H1 (cell line): Measurements from ENCODE around the gene ADGRL3. TPM values are rescaled to one million over a fixed set of nuclear protein-coding genes. Genes with fewer than 3 reads are reported as not detected.

Experiments used
- CTCF ChIA-PET: fragments of 300-600 bp; sonication (Branson Sonifier 250); formaldehyde crosslinking; loops from one replicate; lab custom pipeline; 2021; ENCODE audit not compliant: partially characterized antibody; lab: Charles Lee
- POLR2A ChIA-PET: fragments of 300-600 bp; sonication (Branson Sonifier 250); formaldehyde crosslinking; loops from one replicate; lab custom pipeline; 2021; ENCODE audit warnings: inconsistent platforms; ENCODE audit not compliant: partially characterized antibody; lab: Charles Lee
- DNase-seq, 2 experiments: peaks; one replicate each; pipeline versions ENCODE4 v3.0.0 to v3.0.0-alpha.2; 2010 to 2022; ENCODE audit warnings: low spot score in 2 of 2, low read depth in 1 of 2, mixed read lengths in 1 of 2
- FAIRE-seq: peaks from 2 replicates; lab custom pipeline; 2011; peaks lifted over from hg19 to GRCh38; lab: Jason Lieb, UNC
- H2AFZ ChIP-seq: 2 replicates; pipeline ENCODE4 v1.8.1; 2012; ENCODE audit warnings: low read length, inconsistent platforms
- H2AK5ac ChIP-seq: 2 replicates; pipeline ENCODE4 v1.6.1; 2013; ENCODE audit warnings: low read depth, low read length
- H2BK120ac ChIP-seq: replicated peaks from 2 replicates; pipeline ENCODE3; 2013; ENCODE audit warnings: low read depth, low read length, inconsistent platforms
- H2BK12ac ChIP-seq: 2 replicates; pipeline ENCODE4 v1.6.1; 2013; ENCODE audit warnings: low read depth, low read length
- H2BK15ac ChIP-seq: 2 replicates; pipeline ENCODE4 v1.6.1; 2013; ENCODE audit warnings: low read length
- H2BK20ac ChIP-seq: 2 replicates; pipeline ENCODE4 v1.6.1; 2013; ENCODE audit warnings: low read length
- H2BK5ac ChIP-seq: 2 replicates; pipeline ENCODE4 v1.6.1; 2013; ENCODE audit warnings: low read depth, low read length
- H3K14ac ChIP-seq: 2 replicates; pipeline ENCODE4 v1.6.1; 2013; ENCODE audit warnings: inconsistent platforms; ENCODE audit not compliant: insufficient read length
- H3K18ac ChIP-seq: 2 replicates; pipeline ENCODE4 v1.6.1; 2013; ENCODE audit warnings: low read length; ENCODE audit errors: extremely low read depth
- H3K23ac ChIP-seq: 2 replicates; pipeline ENCODE4 v1.6.1; 2013; ENCODE audit warnings: inconsistent platforms; ENCODE audit not compliant: insufficient read length
- H3K23me2 ChIP-seq: 2 replicates; pipeline ENCODE4 v1.6.1; 2013; ENCODE audit warnings: low read depth, low read length
- H3K27ac ChIP-seq: 2 replicates; pipeline ENCODE4 v1.6.1; 2011; ENCODE audit warnings: low read depth, low read length, inconsistent platforms
- H3K27me3 ChIP-seq, 4 experiments: replicated peaks in 1 of 4; 1 replicate in 1 of 4; 2 replicates in 3 of 4; pipeline versions ENCODE4 v1.6.1 to v1.8.1; 2011 to 2013; ENCODE audit warnings: low read length in 3 of 4, mild to moderate bottlenecking in 3 of 4, inconsistent platforms in 2 of 4, mixed read lengths in 2 of 4, moderate library complexity in 1 of 4; ENCODE audit not compliant: control insufficient read depth in 3 of 4, insufficient read depth in 3 of 4; ENCODE audit errors: extremely low read depth in 1 of 4
- H3K36me3 ChIP-seq, 4 experiments: 2 replicates each; pipeline versions ENCODE4 v1.6.1 to v1.8.1; 2011 to 2013; ENCODE audit warnings: mild to moderate bottlenecking in 4 of 4, low read length in 3 of 4, moderate library complexity in 2 of 4, control low read depth in 1 of 4, inconsistent platforms in 1 of 4; ENCODE audit not compliant: insufficient read depth in 4 of 4, control insufficient read depth in 2 of 4
- H3K4ac ChIP-seq: replicated peaks from 2 replicates; pipeline ENCODE3; 2013; ENCODE audit warnings: low read length, low read depth, mixed read lengths, inconsistent platforms; ENCODE audit not compliant: insufficient read length
- H3K4me1 ChIP-seq, 4 experiments: replicated peaks in 1 of 4; 1 replicate in 1 of 4; 2 replicates in 3 of 4; pipeline versions ENCODE4 v1.6.1 to v1.8.1; 2011 to 2013; ENCODE audit warnings: low read length in 3 of 4, inconsistent platforms in 2 of 4, mixed read lengths in 1 of 4; ENCODE audit not compliant: insufficient read depth in 4 of 4, control insufficient read depth in 3 of 4
- H3K4me2 ChIP-seq, 2 experiments: 2 replicates each; pipeline versions ENCODE4 v1.6.1 to v1.8.1; 2011 to 2013; ENCODE audit warnings: low read depth in 2 of 2, low read length in 2 of 2, control low read depth in 1 of 2, inconsistent platforms in 1 of 2, mild to moderate bottlenecking in 1 of 2; ENCODE audit not compliant: insufficient read depth in 1 of 2
- H3K4me3 ChIP-seq, 4 experiments: fragments of 200-600, 300-600 bp in 1 of 4; sonication (generic), shearing (Covaris generic), sonication (Bioruptor Twin) in 1 of 4; 2 replicates each; pipeline versions ENCODE4 v1.5.1 to v1.8.1; 2011 to 2016; ENCODE audit warnings: low read length in 4 of 4, low read depth in 3 of 4, control low read depth in 2 of 4, inconsistent platforms in 2 of 4, mild to moderate bottlenecking in 2 of 4, mixed read lengths in 1 of 4, moderate library complexity in 1 of 4; ENCODE audit not compliant: insufficient read depth in 2 of 4; ENCODE audit errors: extremely low read depth in 1 of 4
- H3K56ac ChIP-seq: replicated peaks from 2 replicates; pipeline ENCODE3; 2013; ENCODE audit warnings: low read depth, mild to moderate bottlenecking, mixed read lengths, low read length, inconsistent platforms; ENCODE audit not compliant: insufficient read length
- H3K79me1 ChIP-seq: 2 replicates; pipeline ENCODE4 v1.6.1; 2013; ENCODE audit warnings: low read depth, low read length, control low read depth
- H3K79me2 ChIP-seq, 2 experiments: 2 replicates each; pipeline versions ENCODE4 v1.6.1 to v1.8.1; 2012 to 2013; ENCODE audit warnings: low read length in 2 of 2, mild to moderate bottlenecking in 2 of 2, inconsistent platforms in 1 of 2; ENCODE audit not compliant: insufficient read depth in 2 of 2, control insufficient read depth in 1 of 2
- H3K9ac ChIP-seq, 4 experiments: replicated peaks in 1 of 4; 1 replicate in 1 of 4; 2 replicates in 3 of 4; pipeline versions ENCODE4 v1.6.1 to v1.8.1; 2011 to 2013; ENCODE audit warnings: low read depth in 3 of 4, low read length in 3 of 4, control low read depth in 2 of 4, mild to moderate bottlenecking in 2 of 4, moderate library complexity in 2 of 4, inconsistent platforms in 1 of 4; ENCODE audit errors: extremely low read depth in 1 of 4
- H3K9me3 ChIP-seq, 2 experiments: 2 replicates each; pipeline versions ENCODE4 v1.6.1 to v1.8.1; 2012 to 2013; ENCODE audit warnings: mild to moderate bottlenecking in 2 of 2, moderate library complexity in 2 of 2, control low read depth in 1 of 2, inconsistent platforms in 1 of 2, low read depth in 1 of 2, low read length in 1 of 2, mixed read lengths in 1 of 2; ENCODE audit not compliant: insufficient read depth in 2 of 2
- H4K20me1 ChIP-seq, 2 experiments: replicated peaks in 1 of 2; 2 replicates each; pipeline versions ENCODE3 to v1.8.1; 2011 to 2013; ENCODE audit warnings: inconsistent platforms in 2 of 2, low read length in 2 of 2, mild to moderate bottlenecking in 1 of 2; ENCODE audit not compliant: insufficient read depth in 2 of 2, control insufficient read depth in 1 of 2
- H4K5ac ChIP-seq: 2 replicates; pipeline ENCODE4 v1.6.1; 2013; ENCODE audit warnings: low read length, low read depth, mixed read lengths, inconsistent platforms; ENCODE audit not compliant: insufficient read length
- H4K8ac ChIP-seq: 2 replicates; pipeline ENCODE4 v1.8.0; 2013; ENCODE audit warnings: mild to moderate bottlenecking, moderate library complexity, low read length, inconsistent platforms; ENCODE audit not compliant: insufficient read depth; ENCODE audit errors: extremely low read depth
- H4K91ac ChIP-seq: replicated peaks from 2 replicates; pipeline ENCODE3; 2013; ENCODE audit warnings: low read length, mixed read lengths, inconsistent platforms; ENCODE audit not compliant: insufficient read length
- CEBPB ChIP-seq: IDR thresholded peaks from 2 replicates; pipeline ENCODE4 v1.6.1; 2012; ENCODE audit warnings: low read depth, low read length
- EZH2 ChIP-seq: fragments of 200-600 bp; sonication (generic); IDR thresholded peaks from 2 replicates; pipeline ENCODE4 v1.7.1; 2012; ENCODE audit warnings: low read depth, mild to moderate bottlenecking, moderate library complexity, low read length, inconsistent platforms; ENCODE audit not compliant: severe bottlenecking
- HDAC2 ChIP-seq, 2 experiments: fragments of 300-600 bp in 1 of 2; sonication (generic) in 1 of 2; IDR thresholded peaks; 2 replicates each; pipeline ENCODE4 v1.6.1; 2011 to 2012; ENCODE audit warnings: low read depth in 2 of 2, low read length in 2 of 2, mild to moderate bottlenecking in 2 of 2, moderate library complexity in 2 of 2, borderline replicate concordance in 1 of 2, inconsistent platforms in 1 of 2
- RAD21 ChIP-seq, 2 experiments: IDR thresholded peaks in 1 of 2; conservative IDR thresholded peaks in 1 of 2; 2 replicates each; pipeline ENCODE4 v1.6.1; 2011; ENCODE audit warnings: low read depth in 2 of 2, low read length in 2 of 2, improper control_type of control experiment in 1 of 2, inconsistent platforms in 1 of 2, mild to moderate bottlenecking in 1 of 2, moderate library complexity in 1 of 2
- SIRT6 ChIP-seq: IDR thresholded peaks from one replicate; pipeline ENCODE4 v1.7.1; 2012; ENCODE audit warnings: low read length, inconsistent platforms
- SP4 ChIP-seq: IDR thresholded peaks from 2 replicates; pipeline ENCODE4 v1.6.1; 2012; ENCODE audit warnings: low read length, inconsistent platforms
- WGBS, 2 experiments: shearing (Covaris generic) in 1 of 2; methylation state at CpG; one replicate each; pipeline versions ENCODE4 v1.1.6 to v1.1.7; 2013 to 2015; ENCODE audit warnings: low lambda C conversion rate in 2 of 2, mixed read lengths in 2 of 2, inconsistent platforms in 1 of 2, low coverage in 1 of 2, missing lambda C conversion rate in 1 of 2; ENCODE audit not compliant: insufficient replicate concordance in 2 of 2, insufficient coverage in 1 of 2, insufficient read length in 1 of 2; ENCODE audit errors: extremely low coverage in 1 of 2, missing lambda C conversion rate in 1 of 2; 5-methylcytosine and 5-hydroxymethylcytosine counted together
- polyA plus RNA-seq, 7 experiments: library from polyadenylated mRNA; depleted of rRNA in 3 of 7; stranded (reverse) in 5 of 7; unstranded in 2 of 7; fragments of >200 nt in 5 of 7; fragments of 200-250 nt in 2 of 7; gene quantifications; 1 replicate in 5 of 7; 2 replicates in 1 of 7; 4 replicates in 1 of 7; pipeline versions ENCODE4 v1.2.1 to v1.2.3, GENCODE V29; 2011 to 2013; ENCODE audit warnings: missing spikeins in 2 of 7, mixed read lengths in 2 of 7
- total RNA-seq: library from RNA; stranded (reverse); fragmentation: NEBNext Ultra II Directional; extraction: Animal tissue kit (Norgen Biotek cat#: 25700); gene quantifications from 2 replicates; pipeline ENCODE4 v1.2.1, GENCODE V29; 2021

The ADGRL3 gene
- total and polyA plus RNA-seq, 2 of the 8 experiments (the other 6 are each of a cell fraction or from before 2014, with no cell fraction given) = 6.6 to 13.0 TPM

DNA sequence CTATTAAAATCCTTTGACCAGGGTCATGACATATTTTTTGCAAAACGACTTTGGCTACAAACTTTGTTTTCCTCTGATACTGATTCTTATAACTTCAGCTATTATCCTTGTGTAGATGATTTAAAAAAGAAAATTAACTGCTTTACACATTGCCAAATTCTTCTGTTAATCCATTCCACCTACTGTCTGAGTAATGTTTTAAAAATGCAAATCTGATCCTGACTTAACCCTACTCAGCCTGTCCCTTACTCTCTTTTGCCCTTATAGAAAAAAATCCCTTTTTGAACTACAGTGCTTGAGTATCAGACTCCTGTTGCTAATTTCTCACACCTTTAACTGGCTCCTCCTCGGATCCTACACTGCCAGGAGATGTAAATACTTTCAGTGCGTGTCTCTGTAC lies 723.1 kb downstream of the ADGRL3 start:
- H3K79me1 ChIP-seq = no peaks in the 10 kb centered on the region
- H2BK15ac ChIP-seq = no peak overlapping the region
- no peaks in the 10 kb centered on the region for H3K79me2 ChIP-seq
- POLR2A ChIA-PET = interaction anchor here (1.5 to 2.8 kb wide), 2 partner anchors 10 to 165 kb away, joined by 6 to 8 read pairs; no protein-coding TSS in a partner anchor
- H3K27ac ChIP-seq = no peak overlapping the region
- FAIRE-seq (no peak), DNase-seq (no peak)
- no peaks in the 10 kb centered on the region for H3K36me3 ChIP-seq
- H2BK120ac ChIP-seq = no peak overlapping the region
- H3K27me3 ChIP-seq = no peaks in the 10 kb centered on the region
- no peak overlapping the region for H3K4ac ChIP-seq
- no peak overlapping the region for H4K91ac ChIP-seq
- TF ChIP-seq SP4 = no peak
- TF ChIP-seq CEBPB = no peak
- TF ChIP-seq HDAC2 (IDR thresholded peaks at IDR 0.05; ENCODE audit: borderline replicate concordance in 1 of 2, low read depth in 2 of 2, low read length in 2 of 2) = no peak
- TF ChIP-seq SIRT6 = no peak
- no peak for TF ChIP-seq EZH2
- TF ChIP-seq RAD21 (IDR thresholded peaks at IDR 0.05 in 1 of 2, conservative IDR thresholded peaks at IDR 0.05 in 1 of 2; ENCODE audit: low read depth in 2 of 2, low read length in 2 of 2) = no peak
- no peak overlapping the region for H2BK20ac ChIP-seq
- no peak overlapping the region for H3K23ac ChIP-seq
- H2AFZ ChIP-seq = no peak overlapping the region
- H3K14ac ChIP-seq = no peak overlapping the region
- H3K23me2 ChIP-seq = no peaks in the 10 kb centered on the region
- H4K5ac ChIP-seq = no peak overlapping the region
- no peaks in the 10 kb centered on the region for H3K9me3 ChIP-seq
- H3K18ac ChIP-seq = no peak overlapping the region
- no peak overlapping the region for H2BK5ac ChIP-seq
- H3K4me2 ChIP-seq = no peak overlapping the region
- H3K9ac ChIP-seq = no peak overlapping the region
- H4K20me1 ChIP-seq = no peaks in the 10 kb centered on the region
- WGBS, 2 experiments = 75% methylated on average over 3 of the region's 3 CpGs; no CpG with 5 or more reads in 1 of the 2 experiments
- no peak overlapping the region for H2AK5ac ChIP-seq
- no peak overlapping the region for H3K56ac ChIP-seq
- CTCF ChIA-PET = interaction anchor here (1.1 to 1.4 kb wide), 2 partner anchors 8 to 9 kb away, joined by 3 to 5 read pairs; no protein-coding TSS in a partner anchor
- H2BK12ac ChIP-seq = no peak overlapping the region
- H3K4me1 ChIP-seq = peaks cover 0 to 8% (median 2%) of the 10 kb centered on the region in 4 experiments; a peak in 2 of 7 replicates
- H3K4me3 ChIP-seq = no peak overlapping the region
- H4K8ac ChIP-seq = no peak overlapping the region
